ENCODE results near the gene DPYSL5. TPM values are rescaled to one million over a fixed set of nuclear protein-coding genes. Genes with fewer than 3 reads are reported as not detected.

Gene DPYSL5
- total and polyA plus RNA-seq, 10 of the 15 experiments (the other 5 are each of a cell fraction or from before 2014, with no cell fraction given) = not detected

DNA sequence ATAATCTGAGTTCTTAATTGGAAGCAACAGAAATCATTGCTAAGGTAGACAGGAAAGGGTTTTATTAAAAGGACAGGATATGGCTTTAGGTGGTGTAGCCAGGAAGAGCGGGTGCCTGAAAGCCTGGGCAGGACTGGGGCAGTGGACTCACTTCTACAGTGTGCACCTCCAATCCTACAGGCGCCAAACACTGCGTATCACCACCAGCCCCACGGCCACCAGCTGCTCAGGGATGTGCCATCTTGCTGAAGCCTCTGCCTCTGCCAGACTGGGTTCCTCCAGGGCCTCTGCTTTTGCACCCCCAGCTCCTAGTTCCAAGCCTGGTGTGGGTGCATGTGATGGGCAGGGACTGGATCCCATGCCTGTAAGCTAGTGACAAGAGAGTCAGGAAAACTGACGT lies 29.7 kb upstream of the DPYSL5 start:
- H3K4me2 ChIP-seq (ENCODE audit: control insufficient read depth, insufficient read depth) = no peak overlapping the region
- H3K79me2 ChIP-seq (ENCODE audit: control insufficient read depth, insufficient read depth, low read length) = no peaks in the 10 kb centered on the region
- H4K20me1 ChIP-seq (ENCODE audit: control insufficient read depth, insufficient read depth) = no peaks in the 10 kb centered on the region
- DNase-seq (ENCODE audit: low read depth, low spot score) (no peak), ATAC-seq (no peak), FAIRE-seq (no peak)
- H3K9ac ChIP-seq (ENCODE audit: control insufficient read depth, insufficient read depth, low read length) = no peak overlapping the region
- H3K4me3 ChIP-seq = no peak overlapping the region
- H3K27ac ChIP-seq (ENCODE audit: control insufficient read depth, insufficient read depth) = no peak overlapping the region
- SMC1A ChIA-PET (ENCODE audit: uncharacterized antibody, unreplicated experiment) = no interaction called here
- RAD21 ChIA-PET (ENCODE audit: unreplicated experiment) = no interaction called here
- BruUV-seq (replicated peaks) = no TSS peak
- WGBS (ENCODE audit: insufficient coverage, insufficient replicate concordance, low lambda C conversion rate, missing lambda C conversion rate) = 36% methylated on average over 5 of the region's 5 CpGs
- H3K4me1 ChIP-seq (ENCODE audit: control insufficient read depth, insufficient read depth, low read length) = no peaks in the 10 kb centered on the region
- no peaks in the 10 kb centered on the region for H3K36me3 ChIP-seq (ENCODE audit: control insufficient read depth in 2 of 2, insufficient read depth in 2 of 2, low read length in 1 of 2)
- CTCF ChIA-PET = no interaction called here
- POLR2A ChIA-PET = no interaction called here
- H3K9me3 ChIP-seq (replicated peaks; ENCODE audit: control insufficient read depth, insufficient read depth, low read length) = no peaks in the 10 kb centered on the region
- H3K27me3 ChIP-seq (replicated peaks in 1 of 2; ENCODE audit: control insufficient read depth in 2 of 2, insufficient read depth in 2 of 2, low read length in 1 of 2) = no peaks in the 10 kb centered on the region
- H2AFZ ChIP-seq (ENCODE audit: control insufficient read depth, low read depth, low read length) = no peak overlapping the region
- in situ Hi-C loops (cut with MboI) = no loop called here
- intact Hi-C loops (cut with micrococcal nuclease; ENCODE audit: unreplicated experiment) = no loop called here
- TF ChIP-seq SREBF1 (IDR thresholded peaks at IDR 0.05; ENCODE audit: low read length) (no peak), KAT2A (conservative IDR thresholded peaks at IDR 0.05; ENCODE audit: control insufficient read depth, low read depth, low read length) (no peak), NBN (IDR thresholded peaks at IDR 0.05) (no peak), FOXK2 (IDR thresholded peaks at IDR 0.05) (no peak), EP300 (IDR thresholded peaks at IDR 0.05; ENCODE audit: borderline replicate concordance in 1 of 2, control insufficient read depth in 1 of 2, low read depth in 2 of 2, low read length in 2 of 2) (no peak), NR2C2 (IDR thresholded peaks at IDR 0.05; ENCODE audit: borderline replicate concordance, control insufficient read depth, insufficient read length, low read depth) (no peak), BMI1 (IDR thresholded peaks at IDR 0.05; ENCODE audit: borderline replicate concordance) (no peak), YY1 (IDR thresholded peaks at IDR 0.05; ENCODE audit: low read depth, low read length) (no peak), MTA2 (IDR thresholded peaks at IDR 0.05; ENCODE audit: low read depth) (no peak), EZH2 (IDR thresholded peaks at IDR 0.05; ENCODE audit: borderline replicate concordance, control insufficient read depth, low read depth, low read length) (no peak), TCF3 (IDR thresholded peaks at IDR 0.05; ENCODE audit: borderline replicate concordance, insufficient read depth, low read depth, low read length) (no peak), POLR2AphosphoS5 (IDR thresholded peaks at IDR 0.05; ENCODE audit: low read length) (no peak)
- TF ChIP-seq, protein P1, sequence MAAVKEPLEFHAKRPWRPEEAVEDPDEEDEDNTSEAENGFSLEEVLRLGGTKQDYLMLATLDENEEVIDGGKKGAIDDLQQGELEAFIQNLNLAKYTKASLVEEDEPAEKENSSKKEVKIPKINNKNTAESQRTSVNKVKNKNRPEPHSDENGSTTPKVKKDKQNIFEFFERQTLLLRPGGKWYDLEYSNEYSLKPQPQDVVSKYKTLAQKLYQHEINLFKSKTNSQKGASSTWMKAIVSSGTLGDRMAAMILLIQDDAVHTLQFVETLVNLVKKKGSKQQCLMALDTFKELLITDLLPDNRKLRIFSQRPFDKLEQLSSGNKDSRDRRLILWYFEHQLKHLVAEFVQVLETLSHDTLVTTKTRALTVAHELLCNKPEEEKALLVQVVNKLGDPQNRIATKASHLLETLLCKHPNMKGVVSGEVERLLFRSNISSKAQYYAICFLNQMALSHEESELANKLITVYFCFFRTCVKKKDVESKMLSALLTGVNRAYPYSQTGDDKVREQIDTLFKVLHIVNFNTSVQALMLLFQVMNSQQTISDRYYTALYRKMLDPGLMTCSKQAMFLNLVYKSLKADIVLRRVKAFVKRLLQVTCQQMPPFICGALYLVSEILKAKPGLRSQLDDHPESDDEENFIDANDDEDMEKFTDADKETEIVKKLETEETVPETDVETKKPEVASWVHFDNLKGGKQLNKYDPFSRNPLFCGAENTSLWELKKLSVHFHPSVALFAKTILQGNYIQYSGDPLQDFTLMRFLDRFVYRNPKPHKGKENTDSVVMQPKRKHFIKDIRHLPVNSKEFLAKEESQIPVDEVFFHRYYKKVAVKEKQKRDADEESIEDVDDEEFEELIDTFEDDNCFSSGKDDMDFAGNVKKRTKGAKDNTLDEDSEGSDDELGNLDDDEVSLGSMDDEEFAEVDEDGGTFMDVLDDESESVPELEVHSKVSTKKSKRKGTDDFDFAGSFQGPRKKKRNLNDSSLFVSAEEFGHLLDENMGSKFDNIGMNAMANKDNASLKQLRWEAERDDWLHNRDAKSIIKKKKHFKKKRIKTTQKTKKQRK (IDR thresholded peaks at IDR 0.05; ENCODE audit: low read depth, low read length) = no peak
- TF ChIP-seq, protein P2, sequence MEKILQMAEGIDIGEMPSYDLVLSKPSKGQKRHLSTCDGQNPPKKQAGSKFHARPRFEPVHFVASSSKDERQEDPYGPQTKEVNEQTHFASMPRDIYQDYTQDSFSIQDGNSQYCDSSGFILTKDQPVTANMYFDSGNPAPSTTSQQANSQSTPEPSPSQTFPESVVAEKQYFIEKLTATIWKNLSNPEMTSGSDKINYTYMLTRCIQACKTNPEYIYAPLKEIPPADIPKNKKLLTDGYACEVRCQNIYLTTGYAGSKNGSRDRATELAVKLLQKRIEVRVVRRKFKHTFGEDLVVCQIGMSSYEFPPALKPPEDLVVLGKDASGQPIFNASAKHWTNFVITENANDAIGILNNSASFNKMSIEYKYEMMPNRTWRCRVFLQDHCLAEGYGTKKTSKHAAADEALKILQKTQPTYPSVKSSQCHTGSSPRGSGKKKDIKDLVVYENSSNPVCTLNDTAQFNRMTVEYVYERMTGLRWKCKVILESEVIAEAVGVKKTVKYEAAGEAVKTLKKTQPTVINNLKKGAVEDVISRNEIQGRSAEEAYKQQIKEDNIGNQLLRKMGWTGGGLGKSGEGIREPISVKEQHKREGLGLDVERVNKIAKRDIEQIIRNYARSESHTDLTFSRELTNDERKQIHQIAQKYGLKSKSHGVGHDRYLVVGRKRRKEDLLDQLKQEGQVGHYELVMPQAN (conservative IDR thresholded peaks at IDR 0.05) = no peak
- TF ChIP-seq, protein P3, sequence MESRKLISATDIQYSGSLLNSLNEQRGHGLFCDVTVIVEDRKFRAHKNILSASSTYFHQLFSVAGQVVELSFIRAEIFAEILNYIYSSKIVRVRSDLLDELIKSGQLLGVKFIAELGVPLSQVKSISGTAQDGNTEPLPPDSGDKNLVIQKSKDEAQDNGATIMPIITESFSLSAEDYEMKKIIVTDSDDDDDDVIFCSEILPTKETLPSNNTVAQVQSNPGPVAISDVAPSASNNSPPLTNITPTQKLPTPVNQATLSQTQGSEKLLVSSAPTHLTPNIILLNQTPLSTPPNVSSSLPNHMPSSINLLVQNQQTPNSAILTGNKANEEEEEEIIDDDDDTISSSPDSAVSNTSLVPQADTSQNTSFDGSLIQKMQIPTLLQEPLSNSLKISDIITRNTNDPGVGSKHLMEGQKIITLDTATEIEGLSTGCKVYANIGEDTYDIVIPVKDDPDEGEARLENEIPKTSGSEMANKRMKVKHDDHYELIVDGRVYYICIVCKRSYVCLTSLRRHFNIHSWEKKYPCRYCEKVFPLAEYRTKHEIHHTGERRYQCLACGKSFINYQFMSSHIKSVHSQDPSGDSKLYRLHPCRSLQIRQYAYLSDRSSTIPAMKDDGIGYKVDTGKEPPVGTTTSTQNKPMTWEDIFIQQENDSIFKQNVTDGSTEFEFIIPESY (IDR thresholded peaks at IDR 0.05) = no peak
- TF ChIP-seq, protein P4, sequence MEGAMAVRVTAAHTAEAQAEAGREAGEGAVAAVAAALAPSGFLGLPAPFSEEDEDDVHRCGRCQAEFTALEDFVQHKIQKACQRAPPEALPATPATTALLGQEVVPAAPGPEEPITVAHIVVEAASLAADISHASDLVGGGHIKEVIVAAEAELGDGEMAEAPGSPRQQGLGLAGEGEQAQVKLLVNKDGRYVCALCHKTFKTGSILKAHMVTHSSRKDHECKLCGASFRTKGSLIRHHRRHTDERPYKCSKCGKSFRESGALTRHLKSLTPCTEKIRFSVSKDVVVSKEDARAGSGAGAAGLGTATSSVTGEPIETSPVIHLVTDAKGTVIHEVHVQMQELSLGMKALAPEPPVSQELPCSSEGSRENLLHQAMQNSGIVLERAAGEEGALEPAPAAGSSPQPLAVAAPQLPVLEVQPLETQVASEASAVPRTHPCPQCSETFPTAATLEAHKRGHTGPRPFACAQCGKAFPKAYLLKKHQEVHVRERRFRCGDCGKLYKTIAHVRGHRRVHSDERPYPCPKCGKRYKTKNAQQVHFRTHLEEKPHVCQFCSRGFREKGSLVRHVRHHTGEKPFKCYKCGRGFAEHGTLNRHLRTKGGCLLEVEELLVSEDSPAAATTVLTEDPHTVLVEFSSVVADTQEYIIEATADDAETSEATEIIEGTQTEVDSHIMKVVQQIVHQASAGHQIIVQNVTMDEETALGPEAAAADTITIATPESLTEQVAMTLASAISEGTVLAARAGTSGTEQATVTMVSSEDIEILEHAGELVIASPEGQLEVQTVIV (IDR thresholded peaks at IDR 0.05; ENCODE audit: borderline replicate concordance, partially characterized antibody) = no peak

Measured in GM12878 (cell line).